AG04449 (cell line): ENCODE measurements around the gene ACBD3.

ENCODE experiments used
- CTCF ChIA-PET: fragments of 350-600 bp; formaldehyde crosslinking; extraction: SDS; loops from one replicate; lab custom pipeline; 2021; ENCODE audit warnings: antibody characterized with exemption; lab: Yijun Ruan, JAX
- POLR2A ChIA-PET: fragments of 400-600, 350-600 bp; formaldehyde crosslinking; extraction: SDS; loops from one replicate; lab custom pipeline; 2020; ENCODE audit warnings: antibody characterized with exemption, inconsistent platforms; lab: Yijun Ruan, JAX
- DNase-seq: peaks from one replicate; pipeline ENCODE4 v3.0.0-alpha.2; 2010; ENCODE audit warnings: low read depth, low spot score
- H3K4me3 ChIP-seq: 2 replicates; pipeline ENCODE4 v1.5.1; 2011; ENCODE audit warnings: low read depth, mild to moderate bottlenecking, control low read depth, low read length
- TF ChIP-seq, protein P1 (sequence below): IDR thresholded peaks from one replicate; pipeline ENCODE4 v1.5.1; 2011; ENCODE audit warnings: mild to moderate bottlenecking, moderate library complexity, low read length, control low read depth, inconsistent platforms; ENCODE audit not compliant: insufficient read depth; ENCODE audit errors: missing control alignments

The ACBD3 gene

DNA sequence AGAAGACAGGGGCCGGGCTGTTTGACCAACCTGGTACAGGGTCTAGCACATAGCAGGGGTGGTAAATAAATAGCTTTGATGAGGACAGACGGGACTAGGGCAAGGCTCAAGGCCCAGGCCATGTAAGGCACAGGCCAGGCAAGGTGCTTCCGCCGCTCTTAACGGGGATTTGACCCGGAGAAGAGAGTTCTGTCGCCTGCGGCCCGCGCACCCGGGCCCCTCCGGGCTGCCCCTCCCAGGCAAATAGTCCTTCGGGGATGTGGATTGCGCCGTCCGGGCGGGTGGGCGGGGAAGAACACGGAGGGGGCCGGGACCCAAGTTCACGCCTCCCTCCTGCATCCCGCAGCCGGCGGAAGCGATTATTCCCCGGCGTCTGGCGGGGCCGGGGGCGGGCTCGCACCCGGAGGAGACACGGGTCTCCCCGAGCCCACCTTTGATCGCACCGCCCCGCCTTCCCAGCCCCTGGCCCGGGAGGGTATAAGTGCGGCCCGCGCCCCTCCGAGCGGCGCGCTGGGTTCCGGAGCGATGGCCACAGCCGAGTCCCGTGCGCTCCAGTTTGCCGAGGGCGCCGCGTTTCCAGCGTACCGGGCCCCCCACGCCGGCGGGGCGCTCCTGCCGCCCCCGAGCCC lies 36.7 kb upstream of the ACBD3 start, which contains the start of gene MIXL1:
TSS of gene MIXL1 (plus strand) at position 508 of the 629 bp plus-strand sequence. CDS start at position 526, 18 bp downstream.
- H3K4me3 ChIP-seq = peak within 1 kb of the TSS; percentile 56
- TF ChIP-seq, protein P1, sequence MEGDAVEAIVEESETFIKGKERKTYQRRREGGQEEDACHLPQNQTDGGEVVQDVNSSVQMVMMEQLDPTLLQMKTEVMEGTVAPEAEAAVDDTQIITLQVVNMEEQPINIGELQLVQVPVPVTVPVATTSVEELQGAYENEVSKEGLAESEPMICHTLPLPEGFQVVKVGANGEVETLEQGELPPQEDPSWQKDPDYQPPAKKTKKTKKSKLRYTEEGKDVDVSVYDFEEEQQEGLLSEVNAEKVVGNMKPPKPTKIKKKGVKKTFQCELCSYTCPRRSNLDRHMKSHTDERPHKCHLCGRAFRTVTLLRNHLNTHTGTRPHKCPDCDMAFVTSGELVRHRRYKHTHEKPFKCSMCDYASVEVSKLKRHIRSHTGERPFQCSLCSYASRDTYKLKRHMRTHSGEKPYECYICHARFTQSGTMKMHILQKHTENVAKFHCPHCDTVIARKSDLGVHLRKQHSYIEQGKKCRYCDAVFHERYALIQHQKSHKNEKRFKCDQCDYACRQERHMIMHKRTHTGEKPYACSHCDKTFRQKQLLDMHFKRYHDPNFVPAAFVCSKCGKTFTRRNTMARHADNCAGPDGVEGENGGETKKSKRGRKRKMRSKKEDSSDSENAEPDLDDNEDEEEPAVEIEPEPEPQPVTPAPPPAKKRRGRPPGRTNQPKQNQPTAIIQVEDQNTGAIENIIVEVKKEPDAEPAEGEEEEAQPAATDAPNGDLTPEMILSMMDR = no peak
- POLR2A ChIA-PET = no interaction called here
- CTCF ChIA-PET = interaction anchor here (1.3 to 1.8 kb wide), 2 partner anchors 12 to 98 kb away, joined by 3 to 5 read pairs; no protein-coding TSS in a partner anchor
- no peak for DNase-seq

DNA sequence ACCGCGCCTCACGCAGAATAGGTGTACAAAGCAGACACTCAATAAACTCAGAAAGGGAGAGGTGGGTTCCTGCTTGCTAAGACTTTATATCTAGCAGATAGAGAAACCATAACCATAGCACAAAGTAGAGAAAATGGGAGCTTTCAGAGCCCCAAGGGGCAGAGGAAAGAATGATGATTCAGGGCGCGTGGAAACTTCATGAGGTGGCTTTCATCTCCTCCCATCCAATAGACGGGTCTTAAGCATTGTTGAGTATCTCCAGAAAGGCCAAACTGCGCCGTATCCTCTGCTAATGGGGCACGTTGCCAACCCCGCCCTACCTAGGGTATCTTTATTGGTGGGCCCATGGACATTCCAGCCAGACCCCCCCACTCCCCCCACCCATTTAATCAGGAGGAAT lies 36.1 kb upstream of the ACBD3 start:
- POLR2A ChIA-PET = no interaction called here
- no peak for DNase-seq
- H3K4me3 ChIP-seq = no peak overlapping the region
- CTCF ChIA-PET = interaction anchor here (1.0 to 1.3 kb wide), 2 partner anchors 12 to 26 kb away, joined by 3 to 7 read pairs; no protein-coding TSS in a partner anchor
- TF ChIP-seq, protein P1 = no peak

DNA sequence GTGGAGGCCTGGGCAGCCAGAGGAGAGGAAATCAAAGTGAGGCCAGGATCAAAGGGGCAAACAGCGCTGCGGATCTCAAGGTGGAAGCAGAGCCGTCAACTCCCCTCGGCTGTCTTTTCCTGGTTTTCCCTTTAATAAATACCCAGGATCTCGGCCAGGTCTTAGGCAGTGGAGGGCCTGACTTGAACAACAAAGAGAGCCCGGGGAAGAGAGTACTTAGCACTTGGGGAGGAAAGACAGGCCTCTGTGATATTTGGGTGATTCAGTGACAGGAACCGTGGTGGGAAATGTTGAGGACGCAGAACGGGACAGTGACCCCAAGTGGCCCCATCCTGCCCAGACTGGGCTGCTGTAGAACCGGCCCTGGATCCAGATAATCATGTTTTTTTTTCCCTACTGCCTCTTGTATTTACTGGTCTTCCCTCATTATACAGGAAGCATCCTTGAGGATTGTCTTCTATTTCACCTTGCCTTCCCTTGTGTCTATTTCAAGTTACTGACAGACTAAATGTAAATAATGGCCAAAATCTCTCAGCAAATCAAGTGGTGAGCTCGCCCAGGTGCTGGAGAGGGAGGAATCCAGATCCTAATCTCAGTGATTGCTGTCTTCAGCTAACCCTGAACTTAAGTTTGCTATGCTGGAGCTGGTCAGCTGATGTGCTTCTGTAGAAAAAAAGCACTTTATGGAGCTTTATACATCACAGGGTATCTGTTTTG lies 34.1 kb upstream of the ACBD3 start:
- ChIA-PET CTCF (no interaction called here), POLR2A (no interaction called here)
- TF ChIP-seq, protein P1 = no peak

GRCh38 chr1:226217273-226217672 lies 30.7 kb upstream of the ACBD3 start:
- ChIA-PET CTCF (interaction anchor here (1.6 kb wide), 1 partner anchor 20 kb away, joined by 4 read pairs; no protein-coding TSS in a partner anchor), POLR2A (no interaction called here)
- no peak overlapping the region for H3K4me3 ChIP-seq
- TF ChIP-seq, protein P1 = no peak
- DNase-seq = no peak

More for the DNA sequence above, 34.1 kb upstream of the ACBD3 start:
- DNase-seq = no peak
- H3K4me3 ChIP-seq = no peak overlapping the region

- DNase-seq = no peak
- no peak overlapping the region for H3K4me3 ChIP-seq
- TF ChIP-seq, protein P1 = no peak
- POLR2A ChIA-PET = no interaction called here
- CTCF ChIA-PET = no interaction called here
Observed at GRCh38 chr1:226216056-226216455, 29.5 kb upstream of the ACBD3 start.

- H3K4me3 ChIP-seq = no peak overlapping the region
- DNase-seq = no peak
- ChIA-PET CTCF (interaction anchor here (0.5 to 1.8 kb wide), 2 partner anchors 18 to 1875 kb away, joined by 3 to 5 read pairs; no protein-coding TSS in a partner anchor), POLR2A (no interaction called here)
- TF ChIP-seq, protein P1 = no peak
Observed at GRCh38 chr1:226215239-226215638, 28.7 kb upstream of the ACBD3 start.
